Measurements from ENCODE around the gene SLC25A19. TPM values are rescaled to one million over a fixed set of nuclear protein-coding genes. Genes with fewer than 3 reads are reported as not detected.

The SLC25A19 gene
- total RNA-seq, 4 donors from 2014 or later, result 4.0 to 7.1 (median 5.9) TPM

GRCh38 chr17:75237100-75238014 lies 51.9 kb downstream of the SLC25A19 start:
- no peak for TF ChIP-seq CTCF (IDR thresholded peaks at IDR 0.05)
- no peak for DNase-seq (ENCODE audit: low spot score in 2 of 2)
- intact Hi-C loops (cut with DNase I; ENCODE audit: low total_unique reads), result no loop called here
- 71 to 77% methylated on average over 12 of the region's 12 CpGs for WGBS, 2 donors
- H3K4me3 ChIP-seq (ENCODE audit: low read depth, poor library complexity, severe bottlenecking), result no peak overlapping the region

- WGBS, 2 donors, result 93 to 95% methylated on average over 13 of the region's 13 CpGs
- no peak overlapping the region for H3K4me3 ChIP-seq (ENCODE audit: low read depth, poor library complexity, severe bottlenecking)
- TF ChIP-seq POLR2A (IDR thresholded peaks at IDR 0.05), result no peak
- no peak for TF ChIP-seq CTCF (IDR thresholded peaks at IDR 0.05)
- DNase-seq (ENCODE audit: low spot score in 2 of 2), result no peak
- intact Hi-C loops (cut with DNase I; ENCODE audit: low total_unique reads), result no loop called here
These were observed 56.4 kb downstream of the SLC25A19 start for GRCh38 chr17:75232786-75233185.

GRCh38 chr17:75231741-75232464 lies 57.3 kb downstream of the SLC25A19 start:
- no peak overlapping the region for H3K4me3 ChIP-seq (ENCODE audit: low read depth, poor library complexity, severe bottlenecking)
- TF ChIP-seq POLR2A (IDR thresholded peaks at IDR 0.05) (no peak), CTCF (IDR thresholded peaks at IDR 0.05) (no peak)
- intact Hi-C loops (cut with DNase I; ENCODE audit: low total_unique reads), result no loop called here
- DNase-seq (ENCODE audit: low spot score in 2 of 2), result no peak
- WGBS, 2 donors, result 89 to 92% methylated on average over 18 of the region's 18 CpGs

GRCh38 chr17:75231071-75231470 lies 58.2 kb downstream of the SLC25A19 start:
- TF ChIP-seq POLR2A (IDR thresholded peaks at IDR 0.05), result no peak
- no peak for TF ChIP-seq CTCF (IDR thresholded peaks at IDR 0.05)
- 97 to 98% methylated on average over 8 of the region's 8 CpGs for WGBS, 2 donors
- H3K4me3 ChIP-seq (ENCODE audit: low read depth, poor library complexity, severe bottlenecking), result no peak overlapping the region
- intact Hi-C loops (cut with DNase I; ENCODE audit: low total_unique reads), result no loop called here
- DNase-seq (ENCODE audit: low spot score in 2 of 2), result no peak

GRCh38 chr17:75228847-75229246 lies 60.4 kb downstream of the SLC25A19 start:
- DNase-seq (ENCODE audit: low spot score in 2 of 2), result no peak
- intact Hi-C loops (cut with DNase I; ENCODE audit: low total_unique reads), result no loop called here
- TF ChIP-seq CTCF (IDR thresholded peaks at IDR 0.05) (no peak), POLR2A (IDR thresholded peaks at IDR 0.05) (no peak)
- no peak overlapping the region for H3K4me3 ChIP-seq (ENCODE audit: low read depth, poor library complexity, severe bottlenecking)
- 63 to 73% methylated on average over 4 of the region's 4 CpGs for WGBS, 2 donors

Measured in lower leg skin (tissue), 4 donors.